GM13977 (cell line): ENCODE data around the gene GPRASP3.

Experiments
- DNase-seq: peaks from one replicate; pipeline ENCODE4 v3.0.0; 2012; ENCODE audit warnings: low spot score
- CTCF ChIP-seq: IDR thresholded peaks from 2 replicates; pipeline ENCODE4 v1.5.1; 2012; ENCODE audit warnings: mild to moderate bottlenecking, control low read depth; ENCODE audit not compliant: insufficient read depth; ENCODE audit errors: extremely low read depth, missing control alignments
- in situ Hi-C: fragments of 300-500 bp; cut with MboI; formaldehyde crosslinking; loops from one replicate; pipeline ENCODE4 v1.12.0; 2022; ENCODE audit warnings: low sequenced_read_pairs, low pct_unique_long_range_greater_than_20kb, mixed read lengths, inconsistent platforms; ENCODE audit not compliant: unreplicated experiment

Gene GPRASP3

GRCh38 chrX:102697494-102697893, 23.0 kb upstream of the GPRASP3 start:
- no peak for DNase-seq
- TF ChIP-seq CTCF: no peak
- in situ Hi-C loops: no loop called here

- no peak for TF ChIP-seq CTCF
- in situ Hi-C loops: no loop called here
Measured at GRCh38 chrX:102708900-102709299, 11.6 kb upstream of the GPRASP3 start.

GRCh38 chrX:102711872-102712215, 8.7 kb upstream of the GPRASP3 start:
- DNase-seq: no peak
- TF ChIP-seq CTCF: no peak
- in situ Hi-C loops: no loop called here

More at GRCh38 chrX:102708900-102709299, 11.6 kb upstream of the GPRASP3 start:
- no peak for DNase-seq

GRCh38 chrX:102712216-102712966, 8.2 kb upstream of the GPRASP3 start, which contains the start of gene GPRASP2:
GPRASP2 (plus strand) TSS chrX:102712448; CDS start chrX:102714870, 2,422 bp downstream.
- DNase-seq: no peak
- in situ Hi-C loops: no loop called here
- TF ChIP-seq CTCF: no peak

- DNase-seq: no peak
- peak; percentile 35 for TF ChIP-seq CTCF
- in situ Hi-C loops: no loop called here
Measured at GRCh38 chrX:102712981-102713625, 7.4 kb upstream of the GPRASP3 start.

- DNase-seq: no peak
- in situ Hi-C loops: no loop called here
- no peak for TF ChIP-seq CTCF
Measured at GRCh38 chrX:102714994-102715393, 5.5 kb upstream of the GPRASP3 start.
